Smooth muscle cell of the brain vasculature (primary cell): ENCODE results near the gene AP2B1.
A peak's percentile ranks its signal among the peaks of the same experiment; 100 is the strongest.
"Not testable (repeated sequence)": the region's sequence is repeated elsewhere in the genome, so short reads cannot be mapped to it uniquely, and the experiment has no call there.

Experiments used
- DNase-seq: peaks from one replicate; pipeline ENCODE4 v3.0.0-alpha.2; 2012; ENCODE audit warnings: low read depth, low spot score

AP2B1 gene

DNA sequence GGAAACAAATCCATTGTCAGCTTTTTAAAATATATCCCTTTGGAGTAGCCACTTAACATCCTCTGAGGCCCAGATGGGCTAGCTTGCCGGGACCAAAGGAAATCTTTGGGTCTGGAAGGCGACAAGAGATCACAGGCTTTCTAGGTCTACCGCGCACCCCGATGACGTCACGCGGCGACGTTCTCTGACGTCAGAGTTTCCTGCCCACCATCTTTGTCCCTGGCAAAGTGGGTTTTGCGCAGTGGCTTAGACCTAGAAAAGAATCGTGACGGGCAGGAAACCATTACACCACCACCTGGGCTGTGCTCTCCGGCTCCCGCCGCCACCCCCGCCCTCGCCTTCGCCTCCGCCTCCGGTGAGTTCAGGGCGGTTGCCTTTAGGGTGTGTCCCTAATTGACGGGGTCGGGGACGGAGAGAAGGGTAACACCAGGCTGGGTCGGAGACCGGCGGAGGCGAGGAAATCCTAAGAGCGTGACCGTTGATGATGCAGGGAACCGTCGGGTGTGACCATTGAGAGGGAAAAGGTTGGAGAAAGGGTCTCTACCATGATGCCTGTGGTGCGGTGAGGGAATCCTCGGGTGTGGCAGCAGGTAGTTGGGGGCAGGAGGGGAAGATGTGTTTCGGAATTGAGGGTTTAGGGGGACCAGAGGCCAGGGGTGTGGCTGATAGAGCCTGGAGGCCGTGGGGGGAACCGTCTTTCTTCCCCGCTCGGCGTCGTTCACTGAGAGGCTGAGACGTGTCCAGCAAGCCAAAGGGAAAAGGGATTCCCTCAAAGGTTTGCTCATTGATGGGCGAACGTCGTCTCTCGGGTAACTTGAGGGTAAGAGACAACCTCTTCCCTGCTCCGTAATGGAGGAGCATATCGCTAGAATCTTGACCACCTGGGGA, at the start of gene AP2B1:
AP2B1 (plus strand) TSS at position 249 of the 888 bp plus-strand sequence. CDS start 6,709 bp downstream, outside the sequence.
- DNase-seq, result peak; percentile 94

GRCh38 chr17:35537601-35538141, 49.5 kb upstream of the AP2B1 start, which contains the start of gene SLFN12L:
Gene SLFN12L, minus strand, starts transcription at chr17:35537678. Its CDS starts 15,314 bp downstream, at chr17:35522364.
- no peak for DNase-seq

- DNase-seq, result no peak
These were observed 47.5 kb upstream of the AP2B1 start for GRCh38 chr17:35539659-35540026.

GRCh38 chr17:35540589-35541404, 46.3 kb upstream of the AP2B1 start:
- no peak for DNase-seq

GRCh38 chr17:35541434-35541833, 45.7 kb upstream of the AP2B1 start:
- DNase-seq, result no peak

DNA sequence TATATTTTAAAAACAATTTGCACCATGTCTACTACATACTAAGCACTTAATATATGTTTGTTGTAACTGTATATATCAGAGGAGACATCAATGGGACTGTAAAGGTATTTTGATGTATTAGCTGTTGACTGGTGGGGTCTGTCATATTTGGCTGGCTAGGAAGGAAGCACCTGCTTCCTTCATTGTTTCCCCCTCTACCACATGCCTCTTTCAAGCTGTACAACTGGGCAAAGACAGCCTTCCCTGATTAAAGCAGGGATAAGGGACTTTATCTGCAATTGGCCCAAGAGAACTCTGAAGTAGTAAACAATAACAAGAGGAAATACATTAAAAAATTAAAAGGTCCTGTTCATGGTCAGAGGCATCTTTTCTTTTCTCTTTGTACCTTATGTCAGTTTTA, 44.1 kb upstream of the AP2B1 start:
- no peak for DNase-seq

DNA sequence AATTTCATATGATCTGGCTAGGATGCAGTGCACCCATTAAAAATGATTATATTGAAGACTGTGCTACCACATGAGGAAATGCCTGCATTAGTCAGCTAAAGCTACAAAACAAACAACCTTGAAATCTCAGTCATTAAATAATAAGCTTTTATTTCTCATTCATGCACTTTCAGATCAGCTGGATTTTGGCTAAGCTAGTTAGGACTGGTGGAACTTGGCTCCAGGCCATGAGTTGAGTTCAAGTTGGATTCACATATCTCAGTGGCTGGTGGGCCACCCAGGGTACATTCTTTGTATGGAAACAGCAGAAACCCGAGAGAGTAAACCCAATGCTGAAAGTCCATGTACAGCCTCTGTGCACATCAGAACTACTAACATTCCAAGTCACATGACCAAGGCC, 43.3 kb upstream of the AP2B1 start:
- no peak for DNase-seq

- no peak for DNase-seq
These were observed 42.0 kb upstream of the AP2B1 start for GRCh38 chr17:35545150-35545549.

DNA sequence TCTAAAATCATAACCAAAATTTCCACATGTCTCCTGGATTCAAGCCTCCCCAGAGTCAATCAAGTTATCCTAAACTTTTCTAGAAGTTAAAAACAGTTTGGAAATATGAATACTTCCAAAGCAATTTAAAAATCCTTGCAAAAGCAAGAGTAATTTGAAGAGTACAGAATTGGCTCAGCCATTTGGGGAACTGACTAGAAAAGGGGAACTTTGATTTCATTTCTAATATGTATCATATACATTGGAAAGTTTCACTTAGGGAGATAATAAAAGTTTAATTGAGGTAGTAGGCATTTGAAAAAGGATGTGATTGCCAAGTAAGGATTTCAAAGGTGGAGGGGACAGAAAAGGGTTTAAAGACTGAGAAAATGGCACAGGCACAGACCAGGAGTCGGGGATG, 40.6 kb upstream of the AP2B1 start:
- no peak for DNase-seq

GRCh38 chr17:35548208-35548810, 38.8 kb upstream of the AP2B1 start:
- no peak for DNase-seq

GRCh38 chr17:35548978-35549377, 38.1 kb upstream of the AP2B1 start:
- no peak for DNase-seq

DNA sequence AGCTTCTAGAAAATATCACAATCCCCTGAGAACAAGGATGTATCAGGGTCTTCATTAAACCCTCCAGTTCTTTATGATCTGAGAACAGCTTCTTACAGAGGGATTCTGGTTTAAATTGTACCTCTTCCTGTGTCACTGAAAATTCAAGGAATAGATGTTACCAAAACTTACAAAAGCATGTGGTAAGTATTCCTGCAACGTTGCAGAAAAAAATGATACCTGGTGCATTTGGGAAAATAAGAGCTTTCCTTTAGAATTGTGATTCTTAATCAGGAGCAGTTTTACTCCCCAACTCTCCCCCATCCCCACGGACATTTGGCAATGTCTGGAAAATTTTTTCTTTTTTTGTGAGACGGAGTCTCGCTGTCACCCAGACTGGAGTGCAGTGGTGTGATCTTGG, 33.8 kb upstream of the AP2B1 start:
- no peak for DNase-seq

GRCh38 chr17:35554668-35555067, 32.5 kb upstream of the AP2B1 start:
- DNase-seq, result no peak

GRCh38 chr17:35555691-35556090, 31.4 kb upstream of the AP2B1 start:
- no peak for DNase-seq

DNA sequence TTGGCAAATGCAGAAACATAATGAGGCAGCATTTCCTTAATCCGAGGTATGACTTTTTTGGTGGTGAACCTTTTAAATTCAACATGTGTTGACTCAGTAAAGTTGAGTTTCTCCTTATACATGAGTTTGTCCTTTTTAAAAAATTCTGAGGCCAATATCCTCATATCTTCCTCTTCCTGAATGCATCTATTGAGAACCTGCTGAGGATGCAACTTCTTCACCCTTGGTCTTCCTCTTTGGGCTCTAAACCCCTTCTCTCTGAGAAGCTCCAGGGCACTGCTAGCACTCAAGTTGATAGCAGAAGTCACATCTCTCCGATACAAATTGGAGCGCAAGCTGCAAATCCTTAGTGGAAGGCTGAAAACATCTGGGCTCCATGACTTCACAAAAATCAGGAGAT, 29.8 kb upstream of the AP2B1 start:
- no peak for DNase-seq

GRCh38 chr17:35559495-35560210, 27.5 kb upstream of the AP2B1 start:
- no peak for DNase-seq

DNA sequence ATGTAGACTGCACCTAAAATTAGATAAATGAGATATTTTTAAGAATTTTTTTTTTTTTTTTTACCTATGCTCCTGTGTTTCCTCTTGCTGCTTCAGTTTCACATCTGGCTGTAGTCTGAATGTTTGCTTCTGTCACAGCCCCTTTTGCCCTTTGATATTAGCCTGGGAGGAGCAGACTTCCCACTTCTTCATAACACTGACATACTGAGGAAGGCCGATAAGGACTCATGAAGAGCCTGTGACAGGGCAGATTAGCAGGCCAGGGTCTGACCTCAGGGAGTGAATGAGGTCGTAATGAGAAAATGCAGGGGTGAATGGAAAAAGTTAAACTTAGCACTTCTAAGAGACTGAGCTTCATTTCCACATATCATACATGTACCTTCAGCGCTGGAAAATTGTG, 26.4 kb upstream of the AP2B1 start, which contains the start of gene SLFN14:
SLFN14 (minus strand) TSS at position 117 of the 400 bp plus-strand sequence. CDS start 2,757 bp downstream, outside the sequence.
- no peak for DNase-seq

GRCh38 chr17:35563181-35563580, 23.9 kb upstream of the AP2B1 start:
- not testable (repeated sequence) for DNase-seq

DNA sequence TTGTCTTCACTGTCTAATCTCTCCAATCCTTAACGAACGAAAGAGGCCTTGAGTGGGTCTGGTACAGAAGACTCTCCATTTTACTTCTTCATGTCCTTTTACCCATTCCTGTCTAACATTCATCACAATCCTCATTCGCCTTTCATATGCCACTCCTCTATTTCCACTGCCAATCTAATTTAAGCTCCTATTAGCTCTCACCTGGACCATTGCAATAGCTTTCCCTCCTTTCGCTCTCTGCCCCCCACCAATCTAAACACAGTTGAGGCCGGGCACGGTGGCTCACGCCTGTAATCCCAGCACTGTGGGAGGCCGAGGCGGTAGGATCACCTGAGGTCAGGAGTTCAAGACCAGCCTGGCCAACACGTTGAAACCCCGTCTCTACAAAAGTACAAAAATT, 20.2 kb upstream of the AP2B1 start:
- DNase-seq, result no peak

GRCh38 chr17:35568561-35568960, 18.6 kb upstream of the AP2B1 start:
- no peak for DNase-seq

GRCh38 chr17:35569405-35569804, 17.7 kb upstream of the AP2B1 start:
- no peak for DNase-seq
